ENCODE results near the gene GPHN.

DNA sequence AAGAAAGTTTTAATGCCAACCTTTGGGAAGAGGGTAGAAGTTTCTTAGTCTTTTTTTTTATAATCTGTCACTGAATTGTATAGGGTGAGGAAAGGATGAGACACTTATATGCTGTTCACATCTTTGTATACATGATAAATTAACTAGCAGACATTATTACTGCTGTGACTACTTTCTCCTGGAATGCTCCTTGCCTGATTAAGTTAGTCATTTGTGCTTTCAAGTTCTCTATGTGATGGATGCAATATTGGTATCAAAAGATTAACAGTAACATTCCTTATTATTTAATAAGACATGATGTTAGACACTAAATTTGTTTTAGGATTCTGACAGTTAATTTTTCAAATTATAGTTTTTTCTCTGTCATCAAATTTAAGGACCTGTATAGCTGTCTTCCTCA is 457.9 kb downstream of the GPHN start:
- TF ChIP-seq, protein P1, sequence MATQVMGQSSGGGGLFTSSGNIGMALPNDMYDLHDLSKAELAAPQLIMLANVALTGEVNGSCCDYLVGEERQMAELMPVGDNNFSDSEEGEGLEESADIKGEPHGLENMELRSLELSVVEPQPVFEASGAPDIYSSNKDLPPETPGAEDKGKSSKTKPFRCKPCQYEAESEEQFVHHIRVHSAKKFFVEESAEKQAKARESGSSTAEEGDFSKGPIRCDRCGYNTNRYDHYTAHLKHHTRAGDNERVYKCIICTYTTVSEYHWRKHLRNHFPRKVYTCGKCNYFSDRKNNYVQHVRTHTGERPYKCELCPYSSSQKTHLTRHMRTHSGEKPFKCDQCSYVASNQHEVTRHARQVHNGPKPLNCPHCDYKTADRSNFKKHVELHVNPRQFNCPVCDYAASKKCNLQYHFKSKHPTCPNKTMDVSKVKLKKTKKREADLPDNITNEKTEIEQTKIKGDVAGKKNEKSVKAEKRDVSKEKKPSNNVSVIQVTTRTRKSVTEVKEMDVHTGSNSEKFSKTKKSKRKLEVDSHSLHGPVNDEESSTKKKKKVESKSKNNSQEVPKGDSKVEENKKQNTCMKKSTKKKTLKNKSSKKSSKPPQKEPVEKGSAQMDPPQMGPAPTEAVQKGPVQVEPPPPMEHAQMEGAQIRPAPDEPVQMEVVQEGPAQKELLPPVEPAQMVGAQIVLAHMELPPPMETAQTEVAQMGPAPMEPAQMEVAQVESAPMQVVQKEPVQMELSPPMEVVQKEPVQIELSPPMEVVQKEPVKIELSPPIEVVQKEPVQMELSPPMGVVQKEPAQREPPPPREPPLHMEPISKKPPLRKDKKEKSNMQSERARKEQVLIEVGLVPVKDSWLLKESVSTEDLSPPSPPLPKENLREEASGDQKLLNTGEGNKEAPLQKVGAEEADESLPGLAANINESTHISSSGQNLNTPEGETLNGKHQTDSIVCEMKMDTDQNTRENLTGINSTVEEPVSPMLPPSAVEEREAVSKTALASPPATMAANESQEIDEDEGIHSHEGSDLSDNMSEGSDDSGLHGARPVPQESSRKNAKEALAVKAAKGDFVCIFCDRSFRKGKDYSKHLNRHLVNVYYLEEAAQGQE (IDR thresholded peaks at IDR 0.05; ENCODE audit: insufficient read depth in 1 of 2, low read depth in 2 of 2, low read length in 2 of 2) = no peak
- TF ChIP-seq POLR2AphosphoS5 (IDR thresholded peaks at IDR 0.05; ENCODE audit: low read depth, low read length) (no peak), TAF1 (IDR thresholded peaks at IDR 0.05; ENCODE audit: borderline replicate concordance, insufficient read depth, low read length) (no peak), SIN3A (IDR thresholded peaks at IDR 0.05; ENCODE audit: borderline replicate concordance, insufficient read depth, low read length) (no peak), FOXP2 (optimal IDR thresholded peaks at IDR 0.05; ENCODE audit: borderline replicate concordance, extremely low read depth, extremely low read length, insufficient read depth) (no peak)

Measured in PFSK-1 (cell line).